MM.1S (cell line): Measurements from ENCODE around the gene CTNNBIP1.

ENCODE experiments used
- DNase-seq: peaks from one replicate; pipeline ENCODE4 v3.0.0-alpha.2; 2015
- H2AFZ ChIP-seq: fragments of 300-600 bp; sonication (generic); 2 replicates; pipeline ENCODE4 v1.6.0; 2016; ENCODE audit warnings: antibody characterized with exemption, low read length
- H3F3A ChIP-seq: fragments of 300-600 bp; sonication (generic); 2 replicates; pipeline ENCODE4 v1.6.1; 2016; ENCODE audit warnings: mild to moderate bottlenecking, antibody characterized with exemption, low read length, moderate library complexity, mixed read lengths; ENCODE audit not compliant: insufficient read depth
- H3K27ac ChIP-seq: fragments of 300-600 bp; sonication (generic); 2 replicates; pipeline ENCODE4 v1.5.1; 2016; ENCODE audit warnings: mild to moderate bottlenecking, low read length
- H3K27me3 ChIP-seq: fragments of 300-600 bp; sonication (generic); replicated peaks from 2 replicates; pipeline ENCODE4 v1.6.0; 2016; ENCODE audit warnings: low read length; ENCODE audit not compliant: insufficient read depth
- H3K36me3 ChIP-seq: fragments of 300-600 bp; sonication (generic); replicated peaks from 2 replicates; pipeline ENCODE4 v1.6.1; 2016; ENCODE audit warnings: mild to moderate bottlenecking, low read length, mixed read lengths; ENCODE audit not compliant: insufficient read depth
- H3K4me1 ChIP-seq: fragments of 300-600 bp; sonication (generic); 2 replicates; pipeline ENCODE4 v1.6.1; 2016; ENCODE audit warnings: low read length, mixed read lengths
- H3K4me2 ChIP-seq: fragments of 300-600 bp; sonication (generic); 2 replicates; pipeline ENCODE4 v1.6.0; 2016; ENCODE audit warnings: low read depth, low read length
- H3K4me3 ChIP-seq: fragments of 300-600 bp; sonication (generic); 2 replicates; pipeline ENCODE4 v1.5.1; 2016; ENCODE audit warnings: low read length, mixed read lengths
- H3K79me2 ChIP-seq: fragments of 300-600 bp; sonication (generic); 2 replicates; pipeline ENCODE4 v1.6.1; 2016; ENCODE audit warnings: mixed run types, low read length, mixed read lengths
- H3K9ac ChIP-seq: fragments of 300-600 bp; sonication (generic); 2 replicates; pipeline ENCODE4 v1.6.1; 2016; ENCODE audit warnings: low read length, mixed read lengths
- H3K9me2 ChIP-seq: fragments of 300-600 bp; sonication (generic); replicated peaks from 2 replicates; pipeline ENCODE4 v1.6.1; 2016; ENCODE audit warnings: mild to moderate bottlenecking, low read length, mixed read lengths; ENCODE audit not compliant: insufficient read depth
- H3K9me3 ChIP-seq: fragments of 300-600 bp; sonication (generic); replicated peaks from 2 replicates; pipeline ENCODE4 v1.6.1; 2016; ENCODE audit warnings: mild to moderate bottlenecking, low read length, mixed read lengths; ENCODE audit not compliant: insufficient read depth
- H4K20me1 ChIP-seq: fragments of 300-600 bp; sonication (generic); 2 replicates; pipeline ENCODE4 v1.6.1; 2016; ENCODE audit warnings: mild to moderate bottlenecking, low read length, moderate library complexity, mixed read lengths; ENCODE audit not compliant: insufficient read depth
- EZH2 ChIP-seq: fragments of 300-600 bp; sonication (generic); optimal IDR thresholded peaks from 2 replicates; pipeline ENCODE3; 2017; ENCODE audit warnings: low read depth, mild to moderate bottlenecking, antibody characterized with exemption, low read length, mixed read lengths
- EZH2phosphoT487 ChIP-seq: fragments of 300-600 bp; sonication (generic); IDR thresholded peaks from 2 replicates; pipeline ENCODE4 v1.6.1; 2018; ENCODE audit warnings: antibody characterized with exemption, low read length
- TF ChIP-seq, protein P1 (sequence below): fragments of 300-600 bp; sonication (generic); IDR thresholded peaks from 2 replicates; pipeline ENCODE4 v1.5.1; 2016; ENCODE audit warnings: antibody characterized with exemption, low read length, mixed read lengths

The CTNNBIP1 gene

DNA sequence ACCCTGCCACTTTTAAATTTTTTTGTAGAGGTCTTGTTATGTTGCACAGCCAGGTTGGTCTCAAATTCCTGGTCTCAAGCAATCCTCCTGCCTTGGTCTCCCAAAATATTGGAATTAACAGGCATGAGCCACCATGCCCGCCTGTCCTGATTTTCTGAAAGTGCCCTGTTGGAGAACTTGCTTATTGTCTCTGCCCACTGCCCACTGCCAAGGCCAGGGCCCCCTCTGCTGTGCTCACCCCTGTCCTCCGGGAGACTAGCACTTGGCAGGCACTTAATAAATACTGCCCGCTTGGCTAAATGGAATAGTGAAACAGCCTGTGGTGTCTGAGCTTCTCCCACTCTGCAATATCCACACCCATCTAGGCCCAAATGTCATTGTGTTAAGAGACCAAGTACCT is 35.7 kb downstream of the CTNNBIP1 start:
- Histone ChIP-seq H3K27ac (no peak overlapping the region), H3K9me2 (no peaks in the 10 kb centered on the region)
- TF ChIP-seq, protein P1, sequence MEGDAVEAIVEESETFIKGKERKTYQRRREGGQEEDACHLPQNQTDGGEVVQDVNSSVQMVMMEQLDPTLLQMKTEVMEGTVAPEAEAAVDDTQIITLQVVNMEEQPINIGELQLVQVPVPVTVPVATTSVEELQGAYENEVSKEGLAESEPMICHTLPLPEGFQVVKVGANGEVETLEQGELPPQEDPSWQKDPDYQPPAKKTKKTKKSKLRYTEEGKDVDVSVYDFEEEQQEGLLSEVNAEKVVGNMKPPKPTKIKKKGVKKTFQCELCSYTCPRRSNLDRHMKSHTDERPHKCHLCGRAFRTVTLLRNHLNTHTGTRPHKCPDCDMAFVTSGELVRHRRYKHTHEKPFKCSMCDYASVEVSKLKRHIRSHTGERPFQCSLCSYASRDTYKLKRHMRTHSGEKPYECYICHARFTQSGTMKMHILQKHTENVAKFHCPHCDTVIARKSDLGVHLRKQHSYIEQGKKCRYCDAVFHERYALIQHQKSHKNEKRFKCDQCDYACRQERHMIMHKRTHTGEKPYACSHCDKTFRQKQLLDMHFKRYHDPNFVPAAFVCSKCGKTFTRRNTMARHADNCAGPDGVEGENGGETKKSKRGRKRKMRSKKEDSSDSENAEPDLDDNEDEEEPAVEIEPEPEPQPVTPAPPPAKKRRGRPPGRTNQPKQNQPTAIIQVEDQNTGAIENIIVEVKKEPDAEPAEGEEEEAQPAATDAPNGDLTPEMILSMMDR: no peak
- no peak for TF ChIP-seq EZH2
- TF ChIP-seq EZH2phosphoT487: no peak

DNA sequence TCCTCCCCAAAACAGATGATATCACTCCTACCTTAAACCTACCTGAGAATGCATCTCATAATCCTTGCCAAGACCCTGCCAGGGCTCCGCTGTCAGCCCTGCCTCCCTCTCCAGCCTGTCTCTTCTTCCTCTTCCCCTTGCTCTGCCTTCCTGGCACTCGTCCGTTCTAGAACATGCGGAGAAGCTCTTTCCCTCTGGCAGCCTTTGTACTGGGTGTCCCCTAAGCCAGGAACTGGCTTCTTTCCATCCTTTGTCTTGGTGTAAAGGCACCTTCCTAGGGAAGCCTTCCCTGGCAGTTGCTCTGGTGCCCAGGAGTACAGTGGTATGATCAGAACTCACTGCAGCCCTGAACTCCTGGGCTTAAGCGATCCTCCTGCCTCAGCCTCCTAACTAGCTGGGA is 36.1 kb downstream of the CTNNBIP1 start:
- no peak for DNase-seq
- Histone ChIP-seq H4K20me1 (no peaks in the 10 kb centered on the region), H3K4me3 (no peak overlapping the region), H3K9ac (no peak overlapping the region), H3K27me3 (no peaks in the 10 kb centered on the region), H3K27ac (no peak overlapping the region), H3K9me2 (no peaks in the 10 kb centered on the region), H3K79me2 (no peaks in the 10 kb centered on the region), H3K9me3 (no peaks in the 10 kb centered on the region), H3K4me2 (no peak overlapping the region), H3K4me1 (no peaks in the 10 kb centered on the region), H2AFZ (no peak overlapping the region), H3F3A (no peaks in the 10 kb centered on the region), H3K36me3 (no peaks in the 10 kb centered on the region)
- TF ChIP-seq EZH2: no peak
- TF ChIP-seq, protein P1: no peak
- TF ChIP-seq EZH2phosphoT487: no peak

More for the DNA sequence above, 35.7 kb downstream of the CTNNBIP1 start:
- no peaks in the 10 kb centered on the region for H3K79me2 ChIP-seq
- DNase-seq: no peak
- no peaks in the 10 kb centered on the region for H3K36me3 ChIP-seq
- no peak overlapping the region for H3K4me3 ChIP-seq
- no peaks in the 10 kb centered on the region for H4K20me1 ChIP-seq
- no peaks in the 10 kb centered on the region for H3F3A ChIP-seq
- H3K4me1 ChIP-seq: no peaks in the 10 kb centered on the region
- no peaks in the 10 kb centered on the region for H3K9me3 ChIP-seq
- no peak overlapping the region for H2AFZ ChIP-seq
- H3K27me3 ChIP-seq: no peaks in the 10 kb centered on the region
- H3K4me2 ChIP-seq: no peak overlapping the region
- H3K9ac ChIP-seq: no peak overlapping the region

DNA sequence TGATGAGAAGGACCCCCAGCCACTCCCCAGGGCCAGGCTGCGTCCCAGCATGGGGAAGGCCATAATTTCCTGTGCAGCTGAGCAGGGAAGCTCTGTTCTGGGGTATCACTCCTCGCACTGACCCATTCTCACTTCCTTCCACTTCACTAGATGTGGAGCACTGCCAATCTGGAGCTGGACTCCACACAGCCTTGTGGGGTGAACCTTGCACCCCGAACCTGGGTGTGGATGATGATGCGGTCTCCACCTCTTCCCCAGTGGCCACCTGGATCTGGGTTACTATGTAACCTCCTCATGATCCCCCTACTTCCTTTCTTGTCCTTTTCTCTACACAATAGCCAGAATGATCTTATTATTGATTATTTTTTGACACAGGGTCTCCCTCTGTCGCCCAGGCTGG is 36.7 kb downstream of the CTNNBIP1 start:
- TF ChIP-seq, protein P1: no peak
- TF ChIP-seq EZH2phosphoT487 (no peak), EZH2 (no peak)
- H3K36me3 ChIP-seq: no peaks in the 10 kb centered on the region
- no peak overlapping the region for H2AFZ ChIP-seq
- no peak overlapping the region for H3K9ac ChIP-seq
- no peak overlapping the region for H3K27ac ChIP-seq
- H3K9me2 ChIP-seq: no peaks in the 10 kb centered on the region
- no peaks in the 10 kb centered on the region for H3K27me3 ChIP-seq
- no peak overlapping the region for H3K4me3 ChIP-seq
- H4K20me1 ChIP-seq: no peaks in the 10 kb centered on the region
- no peaks in the 10 kb centered on the region for H3K9me3 ChIP-seq
- H3K4me1 ChIP-seq: no peaks in the 10 kb centered on the region
- no peak overlapping the region for H3K4me2 ChIP-seq
- no peaks in the 10 kb centered on the region for H3K79me2 ChIP-seq
- H3F3A ChIP-seq: no peaks in the 10 kb centered on the region
- no peak for DNase-seq
